ENCODE measurements around the gene PLEKHA1. TPM values are rescaled to one million over a fixed set of nuclear protein-coding genes. Genes with fewer than 3 reads are reported as not detected.

The PLEKHA1 gene
- total RNA-seq, 4 donors from 2014 or later: 51.4 to 101 (median 62.1) TPM

DNA sequence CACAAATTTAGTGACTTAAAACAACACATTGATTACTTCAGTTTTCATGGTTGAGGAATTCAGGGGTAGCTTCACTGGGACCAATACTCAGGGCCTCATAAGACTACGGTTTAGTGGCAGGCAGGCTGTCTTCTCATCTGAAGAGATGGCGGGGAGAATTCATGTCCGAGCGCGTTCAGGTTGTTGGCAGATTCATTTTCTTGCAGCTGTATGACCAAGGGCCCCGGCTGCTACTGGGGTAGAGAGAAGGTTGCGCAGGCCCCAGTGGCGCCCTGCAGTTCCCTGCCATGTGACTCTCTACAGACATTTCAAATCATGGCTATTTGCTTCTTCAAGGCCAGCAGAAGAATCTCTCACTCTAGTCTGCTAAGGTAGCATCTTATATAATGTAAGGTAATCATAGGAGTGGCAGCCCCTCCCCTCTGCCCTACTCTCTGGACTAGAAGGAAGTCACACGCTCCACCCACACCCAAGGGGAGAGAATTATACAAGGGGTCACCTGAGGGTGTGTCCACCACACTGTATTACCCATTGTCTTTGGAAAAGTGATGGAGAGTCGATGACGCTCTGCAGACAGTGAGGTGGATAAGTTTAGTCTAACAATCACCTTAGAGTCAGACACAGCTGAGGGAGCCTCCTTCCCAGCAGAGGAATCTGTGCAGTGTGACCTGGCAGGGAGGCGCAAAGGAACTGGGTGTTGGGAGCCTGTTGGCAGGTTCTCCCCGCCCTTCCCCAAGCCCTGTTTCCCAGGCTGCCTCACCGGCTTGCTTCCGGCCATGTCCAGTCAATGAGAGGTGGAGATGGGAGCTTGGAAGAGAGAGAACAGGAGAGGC lies 35.7 kb upstream of the PLEKHA1 start:
- H3K36me3 ChIP-seq: no peaks in the 10 kb centered on the region
- TF ChIP-seq POLR2AphosphoS5 (IDR thresholded peaks at IDR 0.05) (no peak), POLR2A (IDR thresholded peaks at IDR 0.05; ENCODE audit: low read depth) (no peak), EP300 (IDR thresholded peaks at IDR 0.05) (no peak)
- TF ChIP-seq, protein P1, sequence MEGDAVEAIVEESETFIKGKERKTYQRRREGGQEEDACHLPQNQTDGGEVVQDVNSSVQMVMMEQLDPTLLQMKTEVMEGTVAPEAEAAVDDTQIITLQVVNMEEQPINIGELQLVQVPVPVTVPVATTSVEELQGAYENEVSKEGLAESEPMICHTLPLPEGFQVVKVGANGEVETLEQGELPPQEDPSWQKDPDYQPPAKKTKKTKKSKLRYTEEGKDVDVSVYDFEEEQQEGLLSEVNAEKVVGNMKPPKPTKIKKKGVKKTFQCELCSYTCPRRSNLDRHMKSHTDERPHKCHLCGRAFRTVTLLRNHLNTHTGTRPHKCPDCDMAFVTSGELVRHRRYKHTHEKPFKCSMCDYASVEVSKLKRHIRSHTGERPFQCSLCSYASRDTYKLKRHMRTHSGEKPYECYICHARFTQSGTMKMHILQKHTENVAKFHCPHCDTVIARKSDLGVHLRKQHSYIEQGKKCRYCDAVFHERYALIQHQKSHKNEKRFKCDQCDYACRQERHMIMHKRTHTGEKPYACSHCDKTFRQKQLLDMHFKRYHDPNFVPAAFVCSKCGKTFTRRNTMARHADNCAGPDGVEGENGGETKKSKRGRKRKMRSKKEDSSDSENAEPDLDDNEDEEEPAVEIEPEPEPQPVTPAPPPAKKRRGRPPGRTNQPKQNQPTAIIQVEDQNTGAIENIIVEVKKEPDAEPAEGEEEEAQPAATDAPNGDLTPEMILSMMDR (IDR thresholded peaks at IDR 0.05): no peak
- H3K27ac ChIP-seq (replicated peaks in 1 of 4): peak overlapping the region; percentile 70 to 86 (median 84)
- H3K27me3 ChIP-seq: no peaks in the 10 kb centered on the region
- WGBS: 80% methylated on average over 14 of the region's 15 CpGs
- H3K9me3 ChIP-seq: no peaks in the 10 kb centered on the region
- H3K4me3 ChIP-seq: no peak overlapping the region
- peaks cover 42 to 54% (median 52%) of the 10 kb centered on the region in 4 donors for H3K4me1 ChIP-seq
- no peak for DNase-seq (ENCODE audit: extremely low spot score)
- intact Hi-C loops (cut with DNase I): no loop called here

DNA sequence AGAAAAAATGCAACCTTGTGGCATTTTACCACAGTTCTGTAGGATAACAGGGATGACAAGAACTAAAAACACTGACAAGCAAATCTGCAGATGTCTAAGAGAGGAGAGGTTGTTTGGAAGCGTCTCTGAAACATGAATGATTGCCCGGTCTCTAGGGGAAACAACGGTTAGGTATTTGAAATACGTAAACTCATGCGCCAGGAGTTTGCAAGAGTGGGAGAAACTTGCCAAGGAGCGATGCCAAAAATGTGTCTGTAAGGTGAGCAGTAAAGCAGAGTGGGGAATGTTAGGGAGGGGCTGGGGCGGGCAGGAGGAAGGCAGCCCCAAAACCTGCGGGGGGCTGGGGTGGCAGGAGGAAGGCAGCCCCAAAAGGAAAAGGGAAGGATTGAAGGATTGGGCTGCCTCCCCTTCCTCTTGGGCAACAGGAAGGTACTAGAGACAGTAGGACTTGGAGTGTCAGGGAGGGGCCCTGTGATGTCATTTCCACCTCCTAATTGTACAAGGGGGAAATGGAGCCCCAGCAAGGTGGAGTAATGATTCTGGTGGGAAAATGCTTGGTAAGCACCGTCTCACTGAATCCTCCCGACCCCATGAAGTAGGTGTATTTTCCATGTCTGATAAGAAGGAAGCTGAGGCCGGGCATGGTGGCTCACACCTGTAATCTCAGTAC lies 33.2 kb upstream of the PLEKHA1 start:
- intact Hi-C loops (cut with DNase I): loop anchor here (2.0 to 5.0 kb wide), 2 partner anchors 32 to 226 kb away; no protein-coding TSS in a partner anchor
- no peaks in the 10 kb centered on the region for H3K27me3 ChIP-seq
- no peak for DNase-seq (ENCODE audit: extremely low spot score)
- peaks cover 42 to 62% (median 59%) of the 10 kb centered on the region in 4 donors for H3K4me1 ChIP-seq
- H3K27ac ChIP-seq (replicated peaks in 1 of 4): peak overlapping the region; percentile 70 to 86 (median 84)
- no peaks in the 10 kb centered on the region for H3K9me3 ChIP-seq
- peak overlapping the region in 1 of 4 donors; percentile 18 for H3K4me3 ChIP-seq
- H3K36me3 ChIP-seq: no peaks in the 10 kb centered on the region
- 37% methylated on average over 11 of the region's 11 CpGs for WGBS
- TF ChIP-seq, protein P1 (IDR thresholded peaks at IDR 0.05): no peak
- peak; percentile 19 to 83 for TF ChIP-seq POLR2AphosphoS5 (IDR thresholded peaks at IDR 0.05)

DNA sequence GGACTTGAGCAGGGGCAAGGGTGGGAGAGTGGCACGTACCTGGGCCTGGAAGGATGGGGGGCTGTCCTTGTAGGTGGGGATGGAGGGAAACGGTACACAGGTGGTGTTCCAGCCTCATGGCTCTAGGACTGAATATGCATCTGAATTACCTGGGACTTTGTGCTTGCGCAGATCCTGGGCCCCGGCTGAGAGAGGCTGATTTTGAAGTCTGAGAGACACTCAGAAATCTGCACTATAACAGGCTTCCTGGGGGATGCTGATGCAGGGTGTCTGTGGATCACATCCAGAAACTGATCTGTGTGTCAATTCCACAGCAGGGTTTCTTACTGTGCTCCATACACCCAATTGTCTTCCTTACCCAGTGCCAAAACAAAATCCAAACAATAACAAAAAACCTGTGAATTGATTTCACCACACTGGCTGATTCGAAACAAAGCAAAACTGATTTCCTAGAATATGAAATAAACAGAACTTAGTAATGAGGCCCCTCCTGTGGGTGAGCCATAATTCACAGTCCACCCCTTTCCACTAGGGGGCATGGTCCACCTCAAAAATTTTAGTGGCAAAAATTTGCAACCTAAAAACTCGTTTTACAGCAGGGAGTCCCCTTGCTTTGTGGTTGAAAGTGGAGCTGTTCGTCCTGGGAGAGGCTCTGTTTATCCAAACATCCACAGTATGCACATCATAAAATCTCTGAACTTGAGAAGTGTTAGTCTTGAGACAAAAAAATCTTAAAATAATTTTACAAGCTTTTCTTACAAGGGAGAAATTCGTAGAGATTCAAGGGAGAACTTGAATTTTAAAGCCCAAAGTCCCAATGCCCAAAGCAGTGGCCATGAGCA lies 32.0 kb upstream of the PLEKHA1 start:
- DNase-seq (ENCODE audit: extremely low spot score): no peak
- H3K27ac ChIP-seq (replicated peaks in 1 of 4): peak overlapping the region; percentile 70 to 86 (median 84)
- TF ChIP-seq, protein P1 (IDR thresholded peaks at IDR 0.05): peak; percentile 84 to 89 (median 86)
- no peak for TF ChIP-seq POLR2A (IDR thresholded peaks at IDR 0.05; ENCODE audit: low read depth)
- intact Hi-C loops (cut with DNase I): loop anchor here (1.0 to 5.0 kb wide), 3 partner anchors 44 to 225 kb away; no protein-coding TSS in a partner anchor
- no peak overlapping the region for H3K4me3 ChIP-seq
- no peaks in the 10 kb centered on the region for H3K9me3 ChIP-seq
- no peaks in the 10 kb centered on the region for H3K36me3 ChIP-seq
- peaks cover 42 to 62% (median 59%) of the 10 kb centered on the region in 4 donors for H3K4me1 ChIP-seq
- H3K27me3 ChIP-seq: no peaks in the 10 kb centered on the region
- 54% methylated on average over 8 of the region's 8 CpGs for WGBS

DNA sequence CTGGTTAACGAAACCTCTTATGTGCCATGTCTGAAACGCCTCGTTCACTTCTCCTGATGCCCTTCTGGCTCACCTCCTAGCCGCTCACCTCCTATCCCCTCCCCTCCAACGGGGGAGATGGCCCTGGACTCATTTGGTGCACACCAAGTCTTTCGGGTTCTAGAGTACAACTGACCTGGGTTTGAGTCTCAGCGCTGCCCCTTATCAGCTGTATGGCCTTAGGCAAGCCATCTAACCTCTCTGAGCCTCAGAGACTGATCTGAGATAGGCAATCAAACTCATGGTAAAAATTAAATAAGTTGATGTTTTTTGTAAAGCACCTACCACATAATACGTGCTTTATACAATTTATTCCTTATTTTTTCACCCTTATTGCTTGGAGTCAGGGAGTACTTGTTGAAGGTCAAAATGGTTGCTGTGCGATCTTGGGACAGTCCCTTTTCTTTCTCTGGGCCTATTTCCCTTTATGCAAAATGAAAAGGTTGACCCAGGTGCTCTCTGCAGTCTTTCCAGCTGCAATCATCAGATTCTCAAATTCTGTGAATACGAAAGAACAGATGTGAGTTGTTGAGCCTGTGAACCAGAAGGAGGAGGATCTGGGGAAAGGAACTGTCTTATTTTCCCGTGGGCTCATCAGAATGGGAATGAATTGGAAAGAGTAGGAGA lies 31.2 kb upstream of the PLEKHA1 start:
- WGBS: 89% methylated on average over 11 of the region's 11 CpGs
- intact Hi-C loops (cut with DNase I): loop anchor here (2.0 to 5.0 kb wide), 2 partner anchors 44 to 224 kb away; no protein-coding TSS in a partner anchor
- peaks cover 40 to 62% (median 55%) of the 10 kb centered on the region in 4 donors for H3K4me1 ChIP-seq

More for the DNA sequence above, 31.2 kb upstream of the PLEKHA1 start:
- Histone ChIP-seq H3K4me3 (no peak overlapping the region), H3K27me3 (no peaks in the 10 kb centered on the region), H3K36me3 (no peaks in the 10 kb centered on the region), H3K9me3 (no peaks in the 10 kb centered on the region), H3K27ac (replicated peaks in 1 of 4) (peak overlapping the region; percentile 70 to 86 (median 84))
- no peak for DNase-seq (ENCODE audit: extremely low spot score)
- TF ChIP-seq, protein P1 (IDR thresholded peaks at IDR 0.05): no peak
- TF ChIP-seq EP300 (IDR thresholded peaks at IDR 0.05) (no peak), POLR2A (IDR thresholded peaks at IDR 0.05; ENCODE audit: low read depth) (no peak), POLR2AphosphoS5 (IDR thresholded peaks at IDR 0.05) (no peak)
